Retina (tissue), 1 donor: ENCODE results near the gene PCK1.

ENCODE experiments used
- DNase-seq: peaks from one replicate; pipeline ENCODE4 v3.0.0-alpha.2; 2016

PCK1 gene

DNA sequence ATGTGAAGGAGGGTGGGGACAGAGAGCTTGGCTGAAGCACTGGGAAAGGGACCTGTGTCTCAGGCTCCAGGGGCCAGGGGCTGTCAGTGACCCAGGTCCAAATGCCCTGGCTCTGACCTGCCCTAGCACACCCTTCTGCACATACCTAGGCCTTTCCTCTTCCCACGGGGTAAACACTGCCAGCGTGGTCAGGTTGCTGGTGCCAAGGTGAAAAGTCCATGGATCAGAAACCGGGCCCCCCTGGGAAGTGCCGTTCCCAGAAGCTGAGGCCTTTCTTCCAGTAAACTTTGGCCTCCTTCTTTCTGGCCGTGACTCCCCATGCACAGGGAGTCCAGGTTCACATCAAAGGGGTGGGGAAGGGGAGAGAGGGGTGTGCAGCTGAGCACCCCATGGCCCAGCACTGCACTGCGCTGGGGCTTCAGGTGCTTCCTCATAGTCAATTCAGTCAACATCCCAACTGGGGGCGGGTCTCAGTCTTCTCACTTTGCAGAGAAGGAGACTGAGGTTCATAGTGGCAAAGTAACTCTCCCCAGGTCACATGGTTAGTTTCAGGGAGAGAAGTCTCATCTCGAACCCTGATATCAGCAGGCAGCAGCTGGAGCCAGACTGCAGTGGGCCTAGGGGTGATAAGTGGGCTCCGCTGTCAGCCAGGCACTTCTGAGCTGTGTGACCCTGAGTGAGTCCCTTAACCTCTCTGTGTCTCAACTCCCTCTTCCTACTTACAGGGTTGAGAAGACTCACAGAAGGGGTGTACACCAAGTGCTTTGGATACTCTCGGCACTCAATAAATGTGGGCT, 17.0 kb downstream of the PCK1 start:
- no peak for DNase-seq

DNA sequence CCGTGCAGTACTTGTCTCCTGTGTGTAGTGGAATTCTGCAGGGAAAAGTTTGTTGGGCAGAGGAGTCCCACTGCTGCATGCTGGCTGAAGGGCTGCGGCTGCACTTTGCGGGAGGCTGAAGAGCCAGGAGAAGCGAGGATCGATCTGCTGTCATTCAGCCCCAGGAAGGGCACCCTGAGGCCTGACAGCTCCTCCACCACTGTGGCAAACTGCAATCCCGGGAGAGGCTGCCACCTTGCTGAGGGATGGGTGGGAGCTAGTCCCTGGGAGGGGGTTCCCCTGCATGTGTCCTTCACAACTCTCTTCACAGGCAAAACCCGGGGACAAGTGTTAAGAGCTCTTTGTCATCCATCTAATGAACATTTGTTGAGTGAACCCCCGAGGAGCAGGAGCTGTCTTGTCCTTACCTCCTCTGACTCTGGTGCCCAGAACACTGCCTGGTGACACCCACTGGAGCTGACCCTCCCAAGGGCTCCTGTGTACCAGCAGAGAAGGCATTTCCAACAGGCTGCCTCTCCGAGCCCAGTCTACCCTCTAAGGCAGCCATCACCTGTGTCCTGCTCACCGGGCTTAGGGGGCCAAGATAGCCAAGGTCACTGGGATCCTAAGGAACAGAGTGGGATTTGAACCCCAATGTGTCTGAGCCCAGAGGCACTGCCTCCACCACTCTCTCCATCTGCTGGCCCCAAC, 17.7 kb downstream of the PCK1 start:
- DNase-seq, result no peak

DNA sequence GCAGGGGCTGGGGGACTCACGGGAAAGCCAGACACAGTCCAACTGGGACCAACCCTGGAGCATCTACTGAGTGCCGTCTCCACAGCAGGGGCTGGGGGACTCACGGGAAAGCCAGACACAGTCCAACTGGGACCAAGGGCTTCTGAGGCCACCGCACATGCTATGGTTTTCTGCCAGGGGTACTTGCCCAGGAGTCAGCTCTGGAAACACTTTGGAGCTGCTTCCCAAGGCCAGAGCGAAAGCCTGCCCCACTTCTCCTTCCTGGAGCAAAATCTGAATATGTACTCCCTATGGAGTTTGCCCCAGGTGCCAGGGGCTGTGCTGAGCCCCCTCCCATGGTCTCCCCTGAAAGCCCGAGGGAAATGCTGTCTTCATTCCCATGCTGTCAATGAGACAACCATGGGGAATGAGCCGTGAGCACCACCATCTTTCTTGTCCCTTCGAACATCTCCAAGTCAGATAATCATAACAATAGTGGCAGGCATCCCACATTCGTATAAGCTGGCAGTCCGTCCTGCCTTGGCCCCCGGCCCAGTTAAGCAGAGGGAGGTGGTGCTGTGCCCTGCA, 18.5 kb downstream of the PCK1 start:
- DNase-seq, result no peak

DNA sequence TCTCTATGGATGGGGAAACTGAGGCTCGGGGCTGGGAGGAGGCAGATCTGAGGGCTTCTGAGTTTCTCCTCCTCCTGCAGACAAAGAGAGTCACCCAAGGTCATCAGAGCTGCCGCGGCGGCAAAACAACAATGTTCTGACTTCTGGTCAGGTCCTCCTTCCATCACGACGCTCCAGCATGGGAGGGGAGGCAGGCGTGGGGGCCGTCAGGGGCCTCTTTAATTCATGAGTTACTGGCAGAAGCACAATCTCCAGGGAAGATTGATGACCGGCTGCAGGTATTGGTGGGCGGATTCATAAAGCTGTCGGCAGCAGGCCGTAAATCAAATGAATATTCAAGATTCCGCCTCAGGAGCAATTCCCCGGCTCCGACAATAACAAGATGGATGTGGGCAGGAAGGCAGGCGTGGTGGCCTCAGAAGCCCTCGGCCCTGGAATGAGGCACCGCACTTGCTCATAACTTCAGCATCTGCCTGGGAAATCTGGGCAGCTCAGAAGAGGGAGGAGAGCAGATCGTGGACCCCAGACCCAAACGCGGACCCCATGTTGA, 19.1 kb downstream of the PCK1 start:
- DNase-seq, result no peak

DNA sequence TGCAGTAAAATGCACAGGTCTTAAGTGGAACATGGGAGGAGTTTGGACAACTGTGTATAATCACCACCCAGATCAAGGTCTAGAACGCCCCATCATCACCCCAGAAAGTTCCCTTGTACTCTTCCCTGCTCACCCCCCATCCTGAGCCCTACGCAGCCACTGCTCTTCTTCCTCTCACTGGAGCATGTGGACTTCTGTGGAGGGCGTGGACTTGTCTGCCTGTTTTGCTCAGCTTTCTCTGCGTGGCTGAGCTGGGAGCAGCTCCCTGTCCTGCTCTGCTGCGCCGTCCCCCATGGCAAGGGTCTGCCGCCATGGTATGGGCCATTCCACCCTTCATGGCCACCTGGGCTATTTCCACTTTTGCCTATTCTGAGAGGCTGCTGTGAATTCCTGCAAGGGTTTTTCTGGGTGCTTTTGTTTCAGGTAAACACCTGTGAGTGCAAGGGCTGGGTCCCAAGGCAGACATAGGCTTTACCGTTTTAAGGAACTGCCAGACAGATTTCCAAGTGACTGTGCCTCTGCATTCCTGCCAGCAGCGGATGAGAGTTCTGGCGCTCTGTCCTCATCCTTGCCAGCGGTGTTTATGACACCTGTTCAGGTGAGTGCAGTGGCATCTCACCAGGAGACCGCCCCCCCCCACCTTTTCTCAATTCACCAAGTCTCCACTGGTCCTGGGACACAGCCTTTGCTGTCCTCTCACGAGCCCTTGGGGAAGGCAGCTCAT, 19.7 kb downstream of the PCK1 start:
- DNase-seq, result no peak

DNA sequence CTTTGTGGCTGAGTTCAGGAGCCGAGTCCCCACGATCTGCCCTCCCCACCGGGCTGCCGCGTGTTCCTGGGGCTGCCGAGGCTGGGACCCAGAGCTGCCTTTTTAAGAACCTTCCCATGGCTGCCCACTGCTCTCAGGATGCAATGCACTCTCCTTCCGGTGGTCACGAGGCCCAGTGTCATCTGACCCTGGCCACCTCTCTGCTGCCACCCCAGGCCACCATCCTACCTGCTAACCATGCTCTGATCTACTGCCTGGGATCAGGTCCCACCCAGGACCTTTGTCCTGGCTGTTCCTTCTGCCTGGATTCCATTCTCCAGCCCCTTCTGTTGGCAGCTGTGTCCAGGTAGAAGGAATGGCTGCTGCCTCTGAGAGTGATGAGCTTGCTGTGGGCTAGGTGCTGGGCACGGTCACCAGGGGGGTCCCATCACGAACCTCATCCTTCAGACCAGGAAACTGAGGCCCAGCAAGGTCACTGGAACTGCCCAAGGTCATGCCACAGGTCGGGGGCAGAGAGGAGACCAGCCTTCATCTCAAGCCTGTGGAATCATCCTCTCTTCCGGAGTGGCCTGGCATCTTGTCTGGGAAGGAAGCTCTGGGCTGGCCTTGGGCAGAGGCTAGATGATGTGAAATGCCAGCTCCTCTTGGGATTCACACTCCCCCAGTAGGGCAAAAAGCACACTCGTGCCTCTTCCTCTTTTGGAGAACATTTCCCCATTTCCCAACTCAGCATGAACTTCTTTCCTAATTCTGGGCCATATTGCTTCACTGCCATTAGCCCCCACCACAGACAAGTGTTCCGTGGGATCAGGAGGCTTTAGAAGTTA, 20.5 kb downstream of the PCK1 start:
- DNase-seq, result no peak

GRCh38 chr20:57582029-57582378, 21.1 kb downstream of the PCK1 start:
- no peak for DNase-seq

DNA sequence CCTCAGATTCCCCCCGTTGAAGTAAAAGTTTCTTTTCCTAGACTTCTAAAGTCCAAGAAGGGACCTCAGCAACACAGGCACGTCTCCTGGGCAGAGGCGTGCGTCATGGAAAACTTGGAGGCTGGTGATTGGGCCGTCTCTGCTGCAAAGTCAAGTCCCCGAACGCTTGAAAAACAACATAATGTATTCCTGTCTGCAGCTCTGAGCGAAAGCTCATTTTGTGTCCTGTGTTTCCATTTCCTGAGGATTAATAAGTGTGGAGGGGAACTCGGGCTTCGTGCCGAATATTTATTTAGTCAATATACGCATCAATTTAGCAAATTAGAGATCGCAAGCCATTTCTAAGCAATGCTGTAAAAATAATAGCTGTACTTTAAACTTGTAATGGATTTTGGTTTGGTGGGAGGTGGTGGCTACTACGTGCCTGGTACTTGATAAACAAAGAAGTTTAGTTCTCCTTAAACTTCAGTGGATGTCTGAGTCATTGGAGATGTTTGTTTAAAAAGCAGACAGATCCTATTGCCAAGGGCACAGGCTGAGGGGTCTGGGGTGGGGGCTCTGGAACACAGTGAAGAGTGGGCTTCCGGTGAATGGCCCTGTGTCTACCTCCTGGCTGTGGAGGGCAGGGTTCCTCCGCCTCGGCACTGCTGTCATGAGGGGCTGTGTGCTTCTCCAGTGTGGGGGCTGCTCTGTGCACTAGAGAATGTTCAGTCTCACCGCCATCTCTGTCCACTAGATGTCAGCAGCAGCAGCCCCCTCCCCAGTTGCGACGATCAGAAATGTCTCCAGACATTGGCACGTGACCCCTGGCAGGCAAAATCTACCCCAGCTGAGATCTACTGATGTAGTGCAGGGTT, 21.8 kb downstream of the PCK1 start:
- peak; percentile 54 for DNase-seq

- DNase-seq, result no peak
Observed at GRCh38 chr20:57583289-57584257, 22.7 kb downstream of the PCK1 start.

DNA sequence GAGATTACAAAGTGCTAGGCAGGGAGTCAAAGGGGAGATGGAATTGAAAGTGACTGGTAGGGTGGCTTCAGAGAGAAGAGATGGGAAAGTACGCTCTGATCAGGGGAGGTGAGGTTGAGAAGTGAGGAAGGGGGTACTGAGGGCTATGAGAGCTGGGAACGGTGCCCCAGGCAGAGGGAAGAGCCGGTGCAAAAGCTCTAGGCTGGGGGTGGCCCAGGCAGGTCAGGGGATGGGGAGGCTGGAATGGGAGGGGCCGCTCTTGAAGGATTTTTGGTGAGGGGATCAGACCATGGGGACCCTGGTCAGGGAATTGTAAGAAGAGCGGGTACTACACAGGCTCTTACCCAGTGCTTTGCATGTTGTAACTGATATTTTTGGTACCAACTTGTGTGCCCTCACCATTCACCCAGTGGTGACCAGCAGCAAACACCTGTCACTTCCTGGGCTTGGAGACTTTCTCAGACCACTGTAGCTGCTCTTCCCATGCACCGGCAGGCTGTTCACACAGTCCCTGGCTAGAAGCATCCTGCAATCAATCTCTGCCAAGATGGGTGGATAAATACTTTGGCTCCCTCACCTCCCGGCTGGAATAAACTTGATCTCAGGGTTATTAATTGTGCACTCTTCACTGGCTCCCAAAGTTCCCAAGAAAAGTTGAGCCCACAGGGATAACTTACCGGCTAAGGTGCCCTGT, 24.0 kb downstream of the PCK1 start:
- DNase-seq, result no peak

DNA sequence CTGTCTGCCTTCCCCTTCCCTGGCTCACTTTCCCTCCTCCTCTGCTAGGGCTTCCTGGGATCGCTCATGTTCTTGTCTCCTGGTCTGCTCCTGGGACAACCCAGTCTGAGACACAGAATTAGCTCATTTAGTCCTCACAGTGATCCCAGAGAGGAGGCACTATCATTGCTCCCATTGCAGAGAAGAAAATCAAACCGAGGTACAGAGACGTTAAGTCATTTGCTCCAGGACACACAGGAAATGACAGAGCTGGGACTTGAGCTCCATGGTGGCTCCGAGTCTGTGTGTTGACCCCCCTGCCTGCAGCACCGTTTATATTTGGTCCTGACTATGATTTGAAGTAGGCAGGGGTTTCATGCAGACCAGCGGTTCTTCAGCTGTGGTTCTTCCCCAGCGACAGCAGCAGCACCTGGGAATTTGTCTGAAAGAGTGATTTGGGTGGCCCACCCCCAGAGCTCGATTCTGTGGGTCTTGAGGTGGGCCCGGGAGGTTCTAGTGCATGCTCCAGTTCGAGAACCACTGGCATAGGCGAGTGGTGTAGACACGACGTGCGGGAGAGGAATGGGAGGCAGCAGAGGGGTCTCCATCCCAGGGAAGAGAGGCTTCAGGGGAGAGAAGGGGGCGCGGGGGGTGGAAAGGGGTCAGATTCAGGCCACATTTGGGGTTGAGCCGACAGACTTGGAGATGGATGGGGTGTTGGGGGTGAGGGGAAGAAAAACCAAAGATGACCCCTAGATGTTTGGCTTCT, 24.7 kb downstream of the PCK1 start:
- no peak for DNase-seq

- no peak for DNase-seq
Observed at GRCh38 chr20:57586370-57586793, 25.5 kb downstream of the PCK1 start.

- DNase-seq, result no peak
Observed at GRCh38 chr20:57586943-57587277, 26.0 kb downstream of the PCK1 start.

DNA sequence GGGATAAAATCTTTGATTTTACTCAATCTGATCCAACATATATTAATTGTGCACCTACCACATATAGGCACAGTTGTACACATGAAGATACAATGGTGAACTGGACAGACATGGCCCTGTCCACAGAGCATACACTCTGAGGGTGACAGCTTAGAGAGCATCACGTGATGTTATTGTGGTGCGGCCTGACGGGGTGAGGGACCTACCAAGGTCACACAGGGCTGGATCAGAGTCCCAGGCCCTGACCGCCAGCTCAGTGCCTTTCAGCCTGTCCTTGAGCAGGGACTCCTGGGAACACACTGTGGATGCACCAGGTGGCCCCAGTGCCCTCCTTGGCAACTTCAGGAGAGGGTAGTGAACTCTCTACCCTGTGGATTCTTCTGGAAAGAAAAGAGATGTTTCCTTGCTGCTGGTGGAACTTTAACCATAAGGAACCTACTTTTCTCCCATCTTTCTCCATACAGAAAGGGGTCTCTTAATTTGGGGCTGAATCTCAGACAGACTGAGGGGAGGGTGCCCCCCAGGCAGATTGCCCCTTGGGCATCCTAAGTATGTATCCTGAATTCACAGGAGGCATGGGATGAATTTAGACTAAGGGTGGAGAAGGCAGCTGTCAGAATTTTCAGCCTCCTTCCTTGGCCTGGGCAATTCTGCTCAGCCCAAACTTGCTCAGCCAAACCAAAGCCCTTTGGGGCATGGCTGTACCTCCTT, 26.5 kb downstream of the PCK1 start:
- no peak for DNase-seq

DNA sequence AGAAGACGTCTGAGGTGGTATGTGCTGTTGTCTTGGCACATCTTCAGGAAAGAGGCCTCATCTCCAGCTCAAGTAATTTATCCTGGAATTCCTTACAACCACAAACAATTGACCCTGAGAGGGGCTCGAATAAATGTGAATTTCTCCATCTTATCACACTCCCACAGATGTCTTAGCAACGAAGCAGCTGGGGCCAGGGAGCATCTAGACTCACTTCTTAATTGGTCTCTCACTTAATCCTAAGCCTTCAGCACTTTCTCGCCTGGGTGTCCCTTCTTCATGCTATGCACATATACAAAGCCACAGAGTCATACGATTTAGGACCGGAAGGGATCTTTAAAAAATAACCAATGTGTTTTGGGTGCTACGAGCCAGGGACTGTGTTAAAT, 27.1 kb downstream of the PCK1 start:
- no peak for DNase-seq

DNA sequence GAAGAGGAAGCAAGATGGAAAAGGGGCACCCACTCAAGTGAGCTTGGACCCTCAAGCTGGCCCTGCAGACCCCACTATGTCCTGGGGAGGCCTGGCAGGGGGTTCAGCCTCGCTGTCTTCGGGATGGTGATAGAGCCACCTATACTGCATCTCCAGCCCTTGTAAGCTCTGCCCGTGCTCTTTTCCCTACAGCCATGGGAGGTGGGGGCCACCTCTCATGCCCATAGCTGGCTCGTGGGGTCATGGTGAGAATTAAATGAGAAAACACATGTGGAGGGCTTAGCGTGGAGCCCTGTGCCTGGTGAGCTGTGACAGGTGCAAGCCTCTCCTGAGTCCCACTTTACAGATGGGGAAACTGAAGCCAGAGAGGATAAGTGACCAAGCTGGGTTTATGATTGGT, 27.7 kb downstream of the PCK1 start:
- no peak for DNase-seq

DNA sequence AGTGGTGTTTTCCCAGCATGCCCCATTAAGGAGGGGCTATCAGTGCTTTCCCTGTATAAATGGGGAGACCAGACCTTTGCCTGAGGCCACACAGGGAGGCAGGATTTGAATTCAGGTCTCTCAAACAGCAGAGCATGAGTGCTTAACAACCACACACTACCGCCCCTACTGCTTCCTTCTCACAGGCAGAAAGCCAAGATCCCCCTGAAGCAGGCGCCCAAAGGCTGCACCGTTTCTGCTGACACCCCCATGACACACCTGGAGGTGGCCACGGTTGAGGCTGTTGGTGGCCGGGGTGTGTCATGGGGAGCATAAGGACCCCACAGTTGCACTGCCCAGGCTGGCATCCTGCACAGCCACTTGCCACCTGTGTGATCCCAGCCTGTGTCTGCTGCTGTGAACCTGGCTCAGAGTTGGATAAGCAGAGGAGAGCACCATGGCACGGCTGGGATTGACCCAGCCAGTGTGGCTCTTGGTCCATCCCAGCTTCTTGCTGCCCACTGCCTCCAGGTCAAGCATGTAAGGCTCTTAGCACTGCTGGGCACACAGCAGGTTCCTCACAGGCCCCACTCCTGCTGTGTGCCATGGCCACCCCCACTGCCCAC, 28.3 kb downstream of the PCK1 start:
- DNase-seq, result no peak
